IgD-negative memory B cell (primary cell): Measurements from ENCODE around the gene PHIP. TPM values are rescaled to one million over a fixed set of nuclear protein-coding genes. Genes with fewer than 3 reads are reported as not detected.
"Not testable (repeated sequence)": the region's sequence is repeated elsewhere in the genome, so short reads cannot be mapped to it uniquely, and the experiment has no call there.

Source experiments
- H3K27ac Mint-ChIP-seq, 3 donors: one replicate each; pipeline ENCODE4 v1.8.0; 2020 to 2022; ENCODE audit warnings: mild to moderate bottlenecking in 3 of 3, mixed read lengths in 3 of 3, moderate library complexity in 1 of 3
- H3K27me3 Mint-ChIP-seq: one replicate; pipeline ENCODE4 v1.8.0; 2021; ENCODE audit warnings: mixed read lengths
- H3K36me3 Mint-ChIP-seq: one replicate; pipeline ENCODE4 v1.8.0; 2020; ENCODE audit warnings: mild to moderate bottlenecking, mixed read lengths
- H3K4me1 Mint-ChIP-seq, 3 donors: one replicate each; pipeline ENCODE4 v1.8.0; 2020 to 2022; ENCODE audit warnings: mixed read lengths in 3 of 3, mild to moderate bottlenecking in 1 of 3
- H3K4me3 Mint-ChIP-seq, 4 donors: one replicate each; pipeline ENCODE4 v1.8.0; 2020 to 2022; ENCODE audit warnings: mild to moderate bottlenecking in 4 of 4, mixed read lengths in 4 of 4, moderate library complexity in 3 of 4
- H3K9me3 Mint-ChIP-seq, 3 donors: one replicate each; pipeline ENCODE4 v1.8.0; 2020 to 2021; ENCODE audit warnings: mixed read lengths in 3 of 3, mild to moderate bottlenecking in 1 of 3
- polyA plus RNA-seq: library from polyadenylated mRNA; unstranded; fragments of 300-500 nt; fragmentation: Illumina TruSeq; gene quantifications from one replicate; pipeline ENCODE4 v1.2.3, GENCODE V29; 2021

PHIP gene
- polyA plus RNA-seq, 1 donor from 2014 or later, result 11.4 TPM

- no peaks in the 10 kb centered on the region for H3K27me3 Mint-ChIP-seq
- H3K4me3 Mint-ChIP-seq, result no peak overlapping the region
- peaks cover 5 to 17% (median 9%) of the 10 kb centered on the region in 3 donors for H3K9me3 Mint-ChIP-seq
- peaks cover 43% of the 10 kb centered on the region for H3K36me3 Mint-ChIP-seq
- no peaks in the 10 kb centered on the region for H3K4me1 Mint-ChIP-seq
- no peak overlapping the region for H3K27ac Mint-ChIP-seq
Observed at GRCh38 chr6:78953798-78954197, 124.3 kb downstream of the PHIP start.

GRCh38 chr6:78952362-78952761 is 125.7 kb downstream of the PHIP start:
- H3K27ac Mint-ChIP-seq, result no peak overlapping the region

GRCh38 chr6:78948785-78949184 is 129.3 kb downstream of the PHIP start:
- Mint-ChIP-seq H3K36me3 (peaks cover 42% of the 10 kb centered on the region), H3K27me3 (no peaks in the 10 kb centered on the region), H3K4me3 (peak overlapping the region in 1 of 4 donors; percentile 33), H3K9me3 (peaks cover 5 to 17% (median 9%) of the 10 kb centered on the region in 3 donors), H3K27ac (no peak overlapping the region), H3K4me1 (no peaks in the 10 kb centered on the region)

More at GRCh38 chr6:78952362-78952761, 125.7 kb downstream of the PHIP start:
- Mint-ChIP-seq H3K4me3 (no peak overlapping the region), H3K9me3 (peaks cover 5 to 17% (median 9%) of the 10 kb centered on the region in 3 donors), H3K36me3 (peaks cover 46% of the 10 kb centered on the region), H3K4me1 (no peaks in the 10 kb centered on the region), H3K27me3 (no peaks in the 10 kb centered on the region)

- no peak overlapping the region for H3K4me3 Mint-ChIP-seq
- H3K36me3 Mint-ChIP-seq, result peaks cover 36% of the 10 kb centered on the region
- no peaks in the 10 kb centered on the region for H3K27me3 Mint-ChIP-seq
- peaks cover 2 to 12% (median 6%) of the 10 kb centered on the region in 3 donors for H3K9me3 Mint-ChIP-seq
- H3K27ac Mint-ChIP-seq, result no peak overlapping the region
- H3K4me1 Mint-ChIP-seq, result no peaks in the 10 kb centered on the region
Observed at GRCh38 chr6:78947962-78948361, 130.1 kb downstream of the PHIP start.

- Mint-ChIP-seq H3K4me1 (no peaks in the 10 kb centered on the region), H3K36me3 (peaks cover 32% of the 10 kb centered on the region)
Observed at GRCh38 chr6:78947529-78947928, 130.5 kb downstream of the PHIP start.

GRCh38 chr6:78942446-78942845 is 135.6 kb downstream of the PHIP start:
- Mint-ChIP-seq H3K27ac (no peak overlapping the region), H3K9me3 (no peaks in the 10 kb centered on the region), H3K4me3 (no peak overlapping the region), H3K27me3 (no peaks in the 10 kb centered on the region), H3K4me1 (no peaks in the 10 kb centered on the region), H3K36me3 (peaks cover 10% of the 10 kb centered on the region)

More at GRCh38 chr6:78947529-78947928, 130.5 kb downstream of the PHIP start:
- peaks cover 2 to 8% (median 6%) of the 10 kb centered on the region in 3 donors for H3K9me3 Mint-ChIP-seq
- H3K4me3 Mint-ChIP-seq, result no peak overlapping the region
- no peak overlapping the region for H3K27ac Mint-ChIP-seq
- no peaks in the 10 kb centered on the region for H3K27me3 Mint-ChIP-seq

- peaks cover 0 to 2% (median 0%) of the 10 kb centered on the region in 3 donors for H3K9me3 Mint-ChIP-seq
Observed at GRCh38 chr6:78936515-78936914, 141.5 kb downstream of the PHIP start.

GRCh38 chr6:78935553-78935952 is 142.5 kb downstream of the PHIP start:
- Mint-ChIP-seq H3K4me3 (no peak overlapping the region), H3K4me1 (no peaks in the 10 kb centered on the region), H3K9me3 (peaks cover 0 to 2% (median 0%) of the 10 kb centered on the region in 3 donors), H3K27ac (peak overlapping the region in 1 of 3 donors; percentile 27), H3K27me3 (no peaks in the 10 kb centered on the region), H3K36me3 (peaks cover 3% of the 10 kb centered on the region)

More at GRCh38 chr6:78936515-78936914, 141.5 kb downstream of the PHIP start:
- Mint-ChIP-seq H3K4me3 (no peak overlapping the region), H3K27me3 (no peaks in the 10 kb centered on the region), H3K36me3 (peaks cover 3% of the 10 kb centered on the region), H3K4me1 (no peaks in the 10 kb centered on the region), H3K27ac (no peak overlapping the region)

- no peaks in the 10 kb centered on the region for H3K27me3 Mint-ChIP-seq
- peaks cover 19 to 44% (median 33%) of the 10 kb centered on the region in 3 donors for H3K9me3 Mint-ChIP-seq
- H3K36me3 Mint-ChIP-seq, result peaks cover 1% of the 10 kb centered on the region
- no peaks in the 10 kb centered on the region for H3K4me1 Mint-ChIP-seq
- no peak overlapping the region for H3K4me3 Mint-ChIP-seq
- no peak overlapping the region for H3K27ac Mint-ChIP-seq
Observed at GRCh38 chr6:78925317-78925716, 152.7 kb downstream of the PHIP start.

GRCh38 chr6:78921168-78921567 is 156.9 kb downstream of the PHIP start:
- not testable (repeated sequence) for H3K4me1 Mint-ChIP-seq, H3K4me3 Mint-ChIP-seq, H3K27ac Mint-ChIP-seq, H3K27me3 Mint-ChIP-seq, H3K36me3 Mint-ChIP-seq
- peaks cover 19 to 54% (median 39%) of the 10 kb centered on the region in 3 donors for H3K9me3 Mint-ChIP-seq

GRCh38 chr6:78917788-78918187 is 160.3 kb downstream of the PHIP start:
- peaks cover 0 to 1% (median 0%) of the 10 kb centered on the region in 3 donors for H3K4me1 Mint-ChIP-seq
- peaks cover 2% of the 10 kb centered on the region for H3K27me3 Mint-ChIP-seq
- H3K9me3 Mint-ChIP-seq, result peaks cover 13 to 41% (median 40%) of the 10 kb centered on the region in 3 donors
- no peak overlapping the region for H3K4me3 Mint-ChIP-seq
- H3K27ac Mint-ChIP-seq, result no peak overlapping the region
- no peaks in the 10 kb centered on the region for H3K36me3 Mint-ChIP-seq

- Mint-ChIP-seq H3K27me3 (peaks cover 7% of the 10 kb centered on the region), H3K4me1 (peaks cover 0 to 1% (median under 1%) of the 10 kb centered on the region in 3 donors), H3K4me3 (peak overlapping the region in 1 of 4 donors; percentile 0), H3K27ac (no peak overlapping the region), H3K9me3 (peaks cover 11 to 36% (median 33%) of the 10 kb centered on the region in 3 donors), H3K36me3 (no peaks in the 10 kb centered on the region)
Observed at GRCh38 chr6:78916411-78916810, 161.6 kb downstream of the PHIP start.

GRCh38 chr6:78911218-78911940 is 166.7 kb downstream of the PHIP start:
- peaks cover 6 to 13% (median 10%) of the 10 kb centered on the region in 3 donors for H3K4me1 Mint-ChIP-seq
- H3K36me3 Mint-ChIP-seq, result no peaks in the 10 kb centered on the region
- H3K27ac Mint-ChIP-seq, result no peak overlapping the region
- peak overlapping the region in 2 of 4 donors; percentile 41 to 43 for H3K4me3 Mint-ChIP-seq
- peaks cover 3 to 12% (median 12%) of the 10 kb centered on the region in 3 donors for H3K9me3 Mint-ChIP-seq
- peaks cover 31% of the 10 kb centered on the region for H3K27me3 Mint-ChIP-seq

- Mint-ChIP-seq H3K36me3 (no peaks in the 10 kb centered on the region), H3K4me1 (peaks cover 6 to 13% (median 10%) of the 10 kb centered on the region in 3 donors), H3K4me3 (peak overlapping the region in 3 of 4 donors; percentile 41 to 70 (median 47)), H3K9me3 (peaks cover 1 to 8% (median 6%) of the 10 kb centered on the region in 3 donors), H3K27ac (no peak overlapping the region), H3K27me3 (peaks cover 31% of the 10 kb centered on the region)
Observed at GRCh38 chr6:78910591-78911171, 167.4 kb downstream of the PHIP start.

GRCh38 chr6:78910010-78910409 is 168.0 kb downstream of the PHIP start:
- Mint-ChIP-seq H3K9me3 (peaks cover 0 to 6% (median 0%) of the 10 kb centered on the region in 3 donors), H3K36me3 (no peaks in the 10 kb centered on the region), H3K27ac (no peak overlapping the region), H3K4me3 (peak overlapping the region in 1 of 4 donors; percentile 59), H3K4me1 (peaks cover 5 to 13% (median 10%) of the 10 kb centered on the region in 3 donors), H3K27me3 (peaks cover 31% of the 10 kb centered on the region)
